NCI-H146 treated with DMSO at 0.1 percent for 48 hours (cell line): ENCODE data around the gene ZNF578.
A peak's percentile ranks its signal among the peaks of the same experiment; 100 is the strongest.
"Not testable (repeated sequence)": the region's sequence is repeated elsewhere in the genome, so short reads cannot be mapped to it uniquely, and the experiment has no call there.

Experiments
- DNase-seq: peaks from one replicate; lab custom pipeline; 2025; ENCODE audit not compliant: unreplicated experiment; lab: John Stamatoyannopoulos, UW

Gene ZNF578

DNA sequence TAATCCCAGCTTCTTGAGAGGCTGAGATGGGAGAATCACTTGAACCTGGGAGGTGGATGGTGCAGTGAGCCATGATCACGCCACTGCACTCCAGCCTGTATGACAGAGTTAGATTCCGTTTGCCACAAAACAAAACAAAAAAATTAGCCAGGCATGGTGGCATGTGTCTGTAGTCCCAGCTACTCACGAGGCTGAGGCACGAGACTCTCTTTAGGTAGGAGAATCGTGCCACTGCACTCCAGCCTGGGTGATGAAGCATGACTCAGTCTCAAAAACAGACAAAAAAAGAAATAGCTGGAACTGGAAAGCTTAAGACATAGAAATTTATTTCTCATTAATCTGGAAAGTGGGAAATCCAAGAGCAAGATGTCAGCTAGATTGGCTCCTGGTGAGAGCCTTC, 53.9 kb downstream of the ZNF578 start:
- DNase-seq: no peak

- no peak for DNase-seq
Observed at GRCh38 chr19:52516191-52516590, 62.8 kb downstream of the ZNF578 start.

DNA sequence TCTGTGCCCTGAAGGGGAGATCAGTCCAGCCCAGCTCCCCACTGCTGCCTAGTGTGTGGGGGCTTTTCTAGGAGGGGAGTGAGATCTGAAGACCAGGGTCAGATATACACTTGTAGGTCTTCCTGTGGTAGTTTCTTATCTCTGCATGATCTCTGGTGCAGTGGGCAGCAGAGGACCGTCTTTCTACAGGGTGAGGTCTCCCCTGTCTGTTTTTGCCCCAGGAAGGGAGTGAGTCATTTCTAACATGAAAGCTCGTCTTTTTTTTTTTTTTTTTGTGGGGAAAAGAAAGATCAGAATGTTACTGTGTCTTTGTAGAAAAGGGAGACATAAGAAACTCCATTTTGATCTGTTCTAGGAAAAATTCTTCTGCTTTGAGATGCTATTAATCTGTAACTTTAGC, 65.3 kb downstream of the ZNF578 start:
- DNase-seq: no peak

GRCh38 chr19:52519175-52519574, 65.8 kb downstream of the ZNF578 start:
- not testable (repeated sequence) for DNase-seq

DNA sequence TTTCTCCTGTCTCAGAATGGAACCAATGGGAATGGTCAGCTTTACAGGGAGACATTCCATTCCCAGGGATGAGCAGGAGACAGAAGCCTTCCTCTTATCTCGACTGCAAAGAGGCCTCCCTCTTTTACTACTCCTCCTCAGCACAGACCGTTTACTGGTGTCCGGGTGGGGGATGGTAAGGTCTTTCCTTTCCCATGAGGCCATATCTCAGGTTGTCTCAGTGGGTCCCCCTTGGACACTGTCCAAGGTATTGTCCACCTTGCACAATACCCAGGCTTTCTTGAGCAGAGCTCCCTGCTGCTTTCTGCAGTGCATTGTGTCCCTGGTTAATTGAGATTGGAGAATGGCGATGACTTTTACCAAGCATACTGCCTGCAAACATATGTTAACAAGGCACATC, 66.7 kb downstream of the ZNF578 start:
- DNase-seq: no peak

DNA sequence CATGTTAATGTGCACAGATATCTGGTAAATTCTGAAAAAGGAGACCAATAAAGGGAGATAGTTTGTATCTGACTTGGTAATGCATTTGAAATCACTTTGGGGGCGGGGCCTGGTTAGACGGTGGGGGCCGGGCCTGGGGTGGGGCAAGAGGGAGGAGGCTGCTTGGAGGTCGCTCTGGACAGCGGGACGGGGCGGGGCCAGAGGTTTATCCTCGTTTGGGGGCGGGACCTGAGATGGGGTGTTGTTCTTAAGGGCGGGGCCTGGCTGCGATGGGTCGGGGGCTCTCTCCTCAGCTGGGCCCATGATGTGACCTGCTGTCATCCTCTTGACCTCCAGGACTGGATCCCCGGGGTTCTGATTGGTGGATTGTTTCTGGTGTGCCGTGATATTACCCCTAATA, 69.2 kb downstream of the ZNF578 start:
- DNase-seq: no peak

- DNase-seq: no peak
Observed at GRCh38 chr19:52524086-52524485, 70.7 kb downstream of the ZNF578 start.

GRCh38 chr19:52527134-52527955, 74.0 kb downstream of the ZNF578 start, which contains the start of gene ZNF808:
ZNF808 (plus strand) TSS chr19:52527668; CDS start chr19:52543285, 15,617 bp downstream.
- peak; percentile 97 for DNase-seq

DNA sequence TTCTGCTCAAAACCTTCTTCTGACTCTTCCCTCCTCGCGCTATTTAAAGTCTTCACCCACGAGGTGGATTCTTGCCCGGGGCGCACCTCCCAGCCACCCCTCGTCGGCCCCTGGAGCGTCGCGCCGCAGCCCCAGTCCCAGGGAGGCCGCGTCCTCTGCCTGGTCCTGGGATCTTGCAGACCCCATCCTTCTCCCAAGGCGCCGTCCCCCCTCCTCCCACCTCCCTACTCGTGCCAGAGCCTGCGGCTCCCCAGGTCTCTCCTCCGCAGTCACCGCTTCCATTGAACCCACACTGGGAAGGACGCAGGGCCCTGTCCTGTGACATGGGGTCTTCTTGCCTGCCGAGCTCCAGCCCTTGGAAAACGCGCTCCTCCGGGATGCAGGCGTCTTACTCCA, 74.6 kb downstream of the ZNF578 start:
- no peak for DNase-seq

DNA sequence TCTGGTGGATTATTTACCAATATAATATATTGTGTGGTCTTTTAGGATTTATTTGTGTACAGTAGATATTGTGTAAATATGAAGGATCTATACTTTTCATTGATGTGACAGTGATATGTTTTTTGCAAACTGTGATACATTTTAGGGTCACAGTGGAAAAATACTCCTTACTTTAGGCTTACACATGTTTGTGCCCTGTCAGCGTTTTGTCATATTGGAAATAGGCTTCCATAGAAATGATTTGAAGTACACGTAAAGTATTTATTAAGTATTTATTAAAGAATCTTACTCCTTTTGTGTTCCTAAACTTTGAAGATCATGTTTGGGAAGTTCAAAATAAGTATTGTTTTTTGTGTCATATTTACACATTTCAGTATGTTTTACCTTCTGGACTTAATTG, 79.1 kb downstream of the ZNF578 start:
- DNase-seq: no peak

DNA sequence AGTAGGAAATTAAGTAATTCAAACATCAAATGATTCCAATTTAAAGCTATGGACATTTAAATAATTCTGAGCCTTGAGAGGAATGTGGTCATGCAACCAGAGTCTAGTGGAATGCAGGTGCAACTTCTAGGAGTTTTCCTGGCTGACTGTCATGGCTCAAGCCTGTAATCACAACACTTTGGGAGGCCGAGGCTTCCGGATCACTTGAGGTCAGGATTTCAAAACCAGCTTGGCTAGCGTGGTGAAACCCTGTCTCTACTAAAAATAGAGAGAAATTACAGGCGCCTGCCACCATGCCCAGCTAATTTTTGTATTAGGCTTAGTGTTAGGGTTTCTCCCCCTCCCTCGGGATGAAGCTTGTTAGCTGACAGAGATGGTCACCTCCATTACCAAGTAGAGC, 80.5 kb downstream of the ZNF578 start:
- DNase-seq: no peak

GRCh38 chr19:52535385-52535770, 82.0 kb downstream of the ZNF578 start:
- not testable (repeated sequence) for DNase-seq

GRCh38 chr19:52535771-52536447, 82.6 kb downstream of the ZNF578 start:
- DNase-seq: no peak

DNA sequence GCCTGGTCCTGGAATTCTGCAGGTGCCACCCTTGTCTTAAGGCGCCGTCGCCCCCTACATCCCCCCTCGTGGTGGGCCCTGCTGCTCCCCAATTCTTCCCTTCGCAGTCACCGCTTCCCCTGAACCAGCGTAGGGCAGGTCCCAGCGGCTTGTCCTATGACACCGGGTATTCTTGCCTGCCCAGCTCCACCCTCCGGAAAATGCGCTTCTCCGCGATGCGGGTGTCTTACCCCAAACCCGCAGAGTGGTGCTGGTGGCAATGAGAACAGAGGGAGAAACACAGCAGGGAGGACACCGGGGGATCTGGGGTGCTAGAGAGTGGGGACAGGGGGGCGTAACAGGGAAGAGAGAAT, 83.1 kb downstream of the ZNF578 start:
- no peak for DNase-seq

GRCh38 chr19:52538815-52539214, 85.5 kb downstream of the ZNF578 start:
- not testable (repeated sequence) for DNase-seq

GRCh38 chr19:52541176-52541575, 87.8 kb downstream of the ZNF578 start:
- not testable (repeated sequence) for DNase-seq

GRCh38 chr19:52541608-52542007, 88.3 kb downstream of the ZNF578 start:
- DNase-seq: no peak

- not testable (repeated sequence) for DNase-seq
Observed at GRCh38 chr19:52542541-52542940, 89.2 kb downstream of the ZNF578 start.

DNA sequence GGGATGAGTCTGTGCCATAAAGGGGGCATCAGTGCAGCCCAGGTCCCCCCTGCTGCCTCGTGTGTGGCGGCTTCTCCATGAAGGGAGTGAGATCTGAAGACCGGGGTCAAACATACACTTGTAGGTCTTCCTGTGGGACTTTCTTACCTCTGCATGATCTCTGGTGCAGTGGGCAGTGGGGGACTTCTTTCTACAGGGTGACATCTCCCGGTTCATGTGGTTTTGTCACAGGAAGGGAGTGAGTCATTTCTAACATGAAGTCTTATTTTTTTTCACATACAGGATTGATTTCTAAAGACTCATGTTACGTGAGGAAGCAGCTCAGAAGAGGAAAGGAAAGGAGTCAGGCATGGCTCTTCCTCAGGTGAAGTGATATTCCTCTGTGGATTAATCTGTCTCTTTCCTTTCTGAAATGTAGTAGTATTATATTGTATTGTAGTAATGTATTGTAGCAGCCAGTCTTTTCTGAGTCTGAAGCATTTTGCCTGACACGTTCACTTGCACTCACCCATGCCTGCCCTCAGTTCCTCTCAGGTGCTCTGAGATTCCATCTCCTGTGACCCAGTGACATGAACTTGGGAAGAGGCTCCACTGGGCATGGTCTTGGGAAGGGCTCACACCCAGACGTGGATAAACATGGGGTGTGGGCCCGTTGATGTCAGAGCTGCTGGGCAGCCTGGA, 89.8 kb downstream of the ZNF578 start:
- no peak for DNase-seq

- no peak for DNase-seq
Observed at GRCh38 chr19:52554216-52554971, 101.0 kb downstream of the ZNF578 start.
